Measurements from ENCODE around the gene ABCA13.

ABCA13 gene

DNA sequence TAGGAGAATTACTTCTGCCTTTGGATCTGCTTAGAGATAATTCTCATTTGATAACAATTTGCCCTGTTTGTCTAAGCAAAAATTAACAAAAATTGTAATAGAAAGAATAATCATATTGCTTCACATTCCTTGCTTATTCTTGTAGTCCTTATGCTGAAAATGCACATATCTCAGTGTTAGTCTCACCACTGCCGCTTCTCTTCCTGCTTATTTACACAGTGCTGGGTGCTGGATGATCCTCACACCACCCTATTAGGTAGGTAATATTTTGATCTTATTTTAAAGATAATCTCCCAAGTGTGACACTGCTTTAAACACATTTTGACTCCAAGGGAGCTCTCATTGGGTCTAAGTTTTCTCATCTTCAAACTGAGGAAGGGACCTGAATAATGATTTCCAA lies 46.0 kb downstream of the ABCA13 start:
- no peak overlapping the region for H3K4me3 ChIP-seq (ENCODE audit: low read length)
- H3K9ac ChIP-seq (ENCODE audit: low read length), result no peak overlapping the region
- no peaks in the 10 kb centered on the region for H3K36me3 ChIP-seq (ENCODE audit: control insufficient read depth, insufficient read depth, low read length)

DNA sequence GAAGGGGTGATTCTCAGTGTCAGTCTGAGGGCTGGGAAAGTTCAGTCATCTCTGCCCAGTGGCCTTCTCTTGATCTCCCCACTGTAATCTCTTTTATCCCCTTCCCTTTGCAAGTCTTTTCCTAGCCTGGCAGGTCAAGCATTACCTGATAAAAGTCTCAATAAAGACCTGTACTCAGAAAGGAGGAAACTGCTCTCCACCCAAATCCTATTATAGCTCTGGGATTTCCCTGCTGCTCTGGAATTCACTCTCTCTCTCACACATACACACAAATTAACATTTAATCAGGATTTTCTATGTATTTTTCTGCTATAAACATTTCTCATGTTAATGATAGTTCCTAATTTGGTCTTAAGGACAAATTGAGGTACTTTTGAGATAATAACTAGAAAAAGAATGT lies 46.5 kb downstream of the ABCA13 start:
- no peak overlapping the region for H3K4me3 ChIP-seq (ENCODE audit: low read length)
- H3K4me1 ChIP-seq (ENCODE audit: control insufficient read depth, insufficient read depth, low read length), result no peaks in the 10 kb centered on the region
- no peaks in the 10 kb centered on the region for H3K27me3 ChIP-seq (ENCODE audit: control insufficient read depth, insufficient read depth, low read length)
- H3K9ac ChIP-seq (ENCODE audit: low read length), result no peak overlapping the region
- H3K27ac ChIP-seq (ENCODE audit: low read depth, low read length), result no peak overlapping the region
- no peaks in the 10 kb centered on the region for H3K36me3 ChIP-seq (ENCODE audit: control insufficient read depth, insufficient read depth, low read length)

More for the DNA sequence above, 46.0 kb downstream of the ABCA13 start:
- Histone ChIP-seq H3K4me1 (ENCODE audit: control insufficient read depth, insufficient read depth, low read length) (no peaks in the 10 kb centered on the region), H3K27me3 (ENCODE audit: control insufficient read depth, insufficient read depth, low read length) (no peaks in the 10 kb centered on the region), H3K27ac (ENCODE audit: low read depth, low read length) (no peak overlapping the region)

DNA sequence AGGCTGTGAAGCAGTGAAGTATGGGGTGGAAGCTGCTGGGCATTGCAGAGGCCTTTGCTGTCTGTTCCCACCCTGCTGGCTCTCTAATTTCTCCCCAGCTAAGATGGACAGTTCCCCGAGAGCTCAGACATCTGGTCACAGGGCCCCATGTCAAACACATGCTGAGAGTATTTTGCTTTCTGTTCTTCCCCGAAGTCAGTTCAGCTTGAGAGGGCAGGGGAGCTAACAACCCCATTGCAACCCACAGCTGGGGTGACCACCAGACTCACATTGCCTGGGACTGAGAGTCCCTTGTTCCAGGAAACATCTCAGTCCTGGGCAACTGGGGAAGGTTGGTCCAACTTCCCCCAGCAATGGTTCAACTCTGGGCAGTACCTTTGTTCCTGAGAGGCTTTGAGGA lies 52.8 kb downstream of the ABCA13 start:
- Histone ChIP-seq H3K4me1 (ENCODE audit: control insufficient read depth, insufficient read depth, low read length) (no peaks in the 10 kb centered on the region), H3K4me3 (ENCODE audit: low read length) (no peak overlapping the region), H3K27me3 (ENCODE audit: control insufficient read depth, insufficient read depth, low read length) (no peaks in the 10 kb centered on the region), H3K27ac (ENCODE audit: low read depth, low read length) (no peak overlapping the region), H3K36me3 (ENCODE audit: control insufficient read depth, insufficient read depth, low read length) (no peaks in the 10 kb centered on the region), H3K9ac (ENCODE audit: low read length) (no peak overlapping the region)

DNA sequence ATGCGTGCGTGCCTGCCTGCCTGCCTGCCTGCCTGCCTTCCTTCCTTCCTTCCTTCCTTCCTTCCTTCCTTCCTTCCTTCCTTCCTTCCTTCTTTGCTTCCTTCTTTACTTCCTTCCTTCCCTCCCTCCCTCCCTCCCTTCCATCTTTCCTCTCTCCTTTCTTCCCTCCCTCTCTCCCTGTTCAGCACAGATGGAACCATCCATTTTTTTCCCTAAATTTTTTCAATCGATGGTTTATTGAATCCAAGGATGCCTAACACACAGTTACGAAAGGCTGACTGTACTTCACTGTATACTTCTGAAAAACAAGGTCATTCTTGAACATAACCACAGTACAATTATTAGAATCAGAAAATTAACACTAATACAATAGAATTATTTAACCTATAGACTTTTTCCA lies 53.8 kb downstream of the ABCA13 start:
- Histone ChIP-seq H3K9ac (ENCODE audit: low read length) (no peak overlapping the region), H3K4me1 (ENCODE audit: control insufficient read depth, insufficient read depth, low read length) (no peaks in the 10 kb centered on the region), H3K27ac (ENCODE audit: low read depth, low read length) (no peak overlapping the region), H3K27me3 (ENCODE audit: control insufficient read depth, insufficient read depth, low read length) (no peaks in the 10 kb centered on the region), H3K4me3 (ENCODE audit: low read length) (no peak overlapping the region), H3K36me3 (ENCODE audit: control insufficient read depth, insufficient read depth, low read length) (no peaks in the 10 kb centered on the region)

DNA sequence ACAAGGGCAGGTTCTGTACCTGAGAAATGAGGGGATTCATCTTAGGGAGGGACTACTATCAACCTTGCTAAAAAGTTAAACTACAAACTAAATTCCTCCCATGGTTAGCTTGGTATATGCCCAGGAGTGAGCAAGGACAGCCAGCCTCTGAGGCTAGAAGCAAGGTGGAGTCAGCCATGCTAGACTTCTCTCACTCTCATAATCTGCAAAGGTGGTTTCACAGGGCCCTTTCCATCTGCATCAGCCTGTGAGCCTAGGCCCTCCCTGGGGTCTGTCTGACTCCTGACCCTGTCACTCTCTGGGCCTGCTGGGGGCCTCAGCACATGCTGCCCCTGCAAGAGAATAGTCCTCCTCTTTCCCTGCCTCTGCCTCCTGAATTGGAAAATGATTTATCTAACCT lies 66.1 kb downstream of the ABCA13 start:
- Histone ChIP-seq H3K9ac (ENCODE audit: low read length) (no peak overlapping the region), H3K4me3 (ENCODE audit: low read length) (no peak overlapping the region), H3K4me1 (ENCODE audit: control insufficient read depth, insufficient read depth, low read length) (no peaks in the 10 kb centered on the region), H3K36me3 (ENCODE audit: control insufficient read depth, insufficient read depth, low read length) (no peaks in the 10 kb centered on the region), H3K27me3 (ENCODE audit: control insufficient read depth, insufficient read depth, low read length) (no peaks in the 10 kb centered on the region), H3K27ac (ENCODE audit: low read depth, low read length) (no peak overlapping the region)

DNA sequence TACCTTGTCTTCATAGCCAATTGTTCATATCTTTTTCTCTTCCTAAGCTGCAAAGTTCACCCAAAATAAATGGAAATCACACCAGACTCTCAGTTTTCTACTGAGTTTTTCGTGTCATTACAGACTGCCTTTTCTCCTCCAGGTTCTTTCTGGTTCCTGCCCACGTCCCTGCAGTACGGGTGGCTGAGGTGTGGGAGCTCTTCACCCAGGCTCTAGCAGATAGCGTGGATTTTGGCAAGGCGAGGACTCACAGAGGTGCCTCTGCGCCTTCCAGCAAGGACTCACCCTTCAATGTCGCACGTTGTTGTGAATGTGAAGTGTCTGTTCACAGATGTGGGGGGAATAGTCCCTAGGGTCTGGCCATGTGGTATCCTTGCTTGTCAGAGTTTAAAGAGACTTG lies 71.6 kb downstream of the ABCA13 start:
- H3K27me3 ChIP-seq (ENCODE audit: control insufficient read depth, insufficient read depth, low read length), result no peaks in the 10 kb centered on the region
- no peak overlapping the region for H3K9ac ChIP-seq (ENCODE audit: low read length)
- no peak overlapping the region for H3K27ac ChIP-seq (ENCODE audit: low read depth, low read length)
- H3K4me1 ChIP-seq (ENCODE audit: control insufficient read depth, insufficient read depth, low read length), result no peaks in the 10 kb centered on the region
- no peak overlapping the region for H3K4me3 ChIP-seq (ENCODE audit: low read length)
- no peaks in the 10 kb centered on the region for H3K36me3 ChIP-seq (ENCODE audit: control insufficient read depth, insufficient read depth, low read length)

DNA sequence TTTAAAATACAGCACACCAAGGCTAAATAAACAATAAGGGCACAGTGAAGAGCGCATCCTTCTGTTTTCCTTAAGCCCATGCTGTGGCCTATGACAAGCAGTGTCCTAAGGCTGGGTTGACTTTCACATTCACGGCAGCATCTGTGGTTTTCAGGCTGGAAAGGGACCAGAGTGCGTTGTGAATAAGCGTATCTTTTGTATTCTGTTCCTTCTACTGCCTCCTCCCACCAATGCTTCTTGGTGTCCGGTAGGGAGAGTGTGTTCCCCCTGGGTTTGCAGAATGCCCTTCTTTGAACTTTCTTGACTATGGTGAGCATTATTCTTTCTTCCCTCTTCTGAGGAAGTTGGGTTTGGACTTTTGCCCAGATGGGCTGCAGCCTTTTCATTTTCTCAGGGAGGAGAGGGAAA lies 73.6 kb downstream of the ABCA13 start:
- Histone ChIP-seq H3K4me3 (ENCODE audit: low read length) (no peak overlapping the region), H3K9ac (ENCODE audit: low read length) (no peak overlapping the region), H3K27ac (ENCODE audit: low read depth, low read length) (no peak overlapping the region), H3K27me3 (ENCODE audit: control insufficient read depth, insufficient read depth, low read length) (no peaks in the 10 kb centered on the region), H3K4me1 (ENCODE audit: control insufficient read depth, insufficient read depth, low read length) (no peaks in the 10 kb centered on the region), H3K36me3 (ENCODE audit: control insufficient read depth, insufficient read depth, low read length) (no peaks in the 10 kb centered on the region)

DNA sequence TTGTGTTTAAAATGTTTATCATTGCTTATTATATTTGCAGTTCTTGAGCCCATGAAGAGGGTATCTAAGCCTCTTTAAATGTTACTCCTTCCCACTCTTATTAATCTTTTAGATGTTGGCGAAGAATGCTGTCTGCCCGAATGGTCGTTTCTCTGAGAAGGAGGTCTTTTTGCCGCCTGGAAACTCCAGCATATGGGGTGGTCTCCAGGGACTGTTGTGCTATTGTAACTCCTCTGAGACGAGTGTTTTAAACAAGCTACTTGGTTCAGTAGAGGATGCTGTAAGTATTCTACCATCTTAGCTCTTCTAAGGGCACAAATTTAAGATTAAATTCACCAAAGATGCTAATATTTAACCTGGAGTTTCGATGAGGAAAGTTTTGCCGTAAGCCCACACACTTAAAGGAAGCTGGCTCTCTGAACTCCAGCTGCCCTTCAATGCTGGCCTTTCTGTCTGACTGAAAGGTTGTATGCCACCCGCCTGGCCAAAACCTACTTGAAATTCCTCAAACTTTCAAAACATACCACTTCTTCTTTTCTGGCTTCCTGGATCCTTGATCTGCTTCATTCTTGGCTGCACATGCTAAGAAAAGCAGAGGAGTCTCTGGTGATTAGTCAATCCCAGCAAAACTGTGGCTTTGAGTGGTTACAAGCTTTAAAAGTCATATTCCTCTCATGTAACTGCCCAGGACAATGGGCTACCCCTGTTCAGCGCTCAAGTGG lies 74.7 kb downstream of the ABCA13 start:
- no peak overlapping the region for H3K4me3 ChIP-seq (ENCODE audit: low read length)
- no peaks in the 10 kb centered on the region for H3K27me3 ChIP-seq (ENCODE audit: control insufficient read depth, insufficient read depth, low read length)
- no peak overlapping the region for H3K27ac ChIP-seq (ENCODE audit: low read depth, low read length)
- H3K9ac ChIP-seq (ENCODE audit: low read length), result no peak overlapping the region
- H3K36me3 ChIP-seq (ENCODE audit: control insufficient read depth, insufficient read depth, low read length), result no peaks in the 10 kb centered on the region
- no peaks in the 10 kb centered on the region for H3K4me1 ChIP-seq (ENCODE audit: control insufficient read depth, insufficient read depth, low read length)

DNA sequence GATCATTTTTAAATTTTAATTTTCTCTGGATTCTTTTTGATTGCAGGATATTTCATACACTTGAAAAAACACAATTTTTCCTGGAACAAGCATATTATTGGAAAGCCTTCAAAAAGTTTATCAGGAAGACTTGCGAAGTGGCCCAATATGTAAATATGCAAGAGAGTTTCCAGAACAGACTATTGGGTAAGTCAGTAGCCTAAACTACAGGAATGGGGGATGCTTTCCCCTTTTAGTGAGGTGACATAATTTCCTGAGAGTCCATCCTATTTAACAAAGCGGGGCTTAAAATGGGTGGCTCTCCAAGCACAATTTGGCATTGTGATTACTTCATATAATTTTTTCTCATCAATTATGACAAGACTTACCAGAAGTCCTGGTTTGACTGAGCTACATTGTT lies 77.9 kb downstream of the ABCA13 start:
- Histone ChIP-seq H3K27ac (ENCODE audit: low read depth, low read length) (no peak overlapping the region), H3K9ac (ENCODE audit: low read length) (no peak overlapping the region)

DNA sequence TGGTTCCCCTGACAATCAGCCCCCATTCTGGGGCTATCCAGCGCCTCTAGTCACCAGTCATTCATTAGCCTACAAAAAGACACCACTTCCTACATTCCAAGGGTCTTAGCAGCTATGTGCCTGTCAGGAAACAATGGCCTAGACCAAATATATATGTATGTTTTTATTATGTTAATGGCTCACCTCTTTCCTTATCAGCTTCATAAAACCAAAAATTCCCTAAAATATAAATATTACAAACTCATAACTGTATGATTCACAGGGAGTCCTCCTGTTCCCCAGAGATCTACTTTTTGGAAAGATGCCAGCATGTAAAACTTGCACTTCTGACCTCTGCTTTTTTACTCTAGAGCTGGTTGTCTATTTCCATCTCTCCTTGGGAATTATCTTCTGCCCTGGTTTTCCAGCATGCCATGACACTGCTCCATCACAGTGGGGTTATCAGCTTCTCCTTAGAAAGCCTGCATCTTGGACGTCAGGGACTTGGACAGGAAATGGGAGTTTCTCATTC lies 79.2 kb downstream of the ABCA13 start:
- Histone ChIP-seq H3K9ac (ENCODE audit: low read length) (no peak overlapping the region), H3K36me3 (ENCODE audit: control insufficient read depth, insufficient read depth, low read length) (no peaks in the 10 kb centered on the region), H3K4me3 (ENCODE audit: low read length) (no peak overlapping the region), H3K27me3 (ENCODE audit: control insufficient read depth, insufficient read depth, low read length) (no peaks in the 10 kb centered on the region), H3K4me1 (ENCODE audit: control insufficient read depth, insufficient read depth, low read length) (no peaks in the 10 kb centered on the region), H3K27ac (ENCODE audit: low read depth, low read length) (no peak overlapping the region)

More for the DNA sequence above, 77.9 kb downstream of the ABCA13 start:
- Histone ChIP-seq H3K4me1 (ENCODE audit: control insufficient read depth, insufficient read depth, low read length) (no peaks in the 10 kb centered on the region), H3K36me3 (ENCODE audit: control insufficient read depth, insufficient read depth, low read length) (no peaks in the 10 kb centered on the region), H3K27me3 (ENCODE audit: control insufficient read depth, insufficient read depth, low read length) (no peaks in the 10 kb centered on the region), H3K4me3 (ENCODE audit: low read length) (no peak overlapping the region)

DNA sequence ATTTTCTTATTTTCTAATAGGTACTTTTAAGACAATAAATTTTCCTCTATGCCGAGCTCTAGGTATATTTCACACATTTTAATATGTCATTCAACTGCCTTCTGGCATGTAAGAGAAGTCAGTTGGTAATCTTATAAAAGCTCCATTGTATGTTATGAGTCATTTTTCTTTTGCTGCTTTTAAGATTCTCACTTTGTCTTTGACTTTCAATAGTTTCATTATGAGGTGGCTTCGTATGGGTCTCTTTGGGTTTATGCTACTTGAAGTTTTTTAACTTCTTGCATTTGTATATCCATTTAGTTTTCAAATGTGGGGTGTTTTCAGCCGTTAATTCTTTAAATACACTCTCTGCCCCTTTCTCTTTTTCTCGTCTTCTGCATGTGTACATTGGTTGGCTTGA lies 80.5 kb downstream of the ABCA13 start:
- no peak overlapping the region for H3K27ac ChIP-seq (ENCODE audit: low read depth, low read length)
- no peaks in the 10 kb centered on the region for H3K27me3 ChIP-seq (ENCODE audit: control insufficient read depth, insufficient read depth, low read length)

DNA sequence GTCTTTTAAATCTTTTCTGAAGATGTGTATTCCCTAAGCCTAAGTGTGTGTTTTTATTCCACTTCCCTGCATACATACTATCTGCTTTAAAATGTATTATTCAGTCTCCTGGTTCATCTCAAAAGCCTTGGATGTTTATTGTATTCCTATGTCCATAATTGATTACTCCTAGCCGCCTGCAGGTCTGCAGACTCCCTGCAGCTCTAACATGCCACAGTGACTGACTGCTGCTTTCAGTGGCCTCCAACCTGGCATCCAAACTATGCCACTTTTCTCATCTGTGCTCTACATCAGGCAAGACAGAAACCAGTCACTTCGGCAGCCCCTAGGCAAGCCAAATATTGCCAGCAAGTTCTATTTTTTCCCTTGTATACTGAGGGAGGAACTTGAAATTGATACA lies 81.7 kb downstream of the ABCA13 start:
- no peak overlapping the region for H3K27ac ChIP-seq (ENCODE audit: low read depth, low read length)
- H3K4me3 ChIP-seq (ENCODE audit: low read length), result no peak overlapping the region
- H3K27me3 ChIP-seq (ENCODE audit: control insufficient read depth, insufficient read depth, low read length), result no peaks in the 10 kb centered on the region
- H3K9ac ChIP-seq (ENCODE audit: low read length), result no peak overlapping the region
- no peaks in the 10 kb centered on the region for H3K4me1 ChIP-seq (ENCODE audit: control insufficient read depth, insufficient read depth, low read length)
- H3K36me3 ChIP-seq (ENCODE audit: control insufficient read depth, insufficient read depth, low read length), result no peaks in the 10 kb centered on the region

More for the DNA sequence above, 80.5 kb downstream of the ABCA13 start:
- H3K9ac ChIP-seq (ENCODE audit: low read length), result no peak overlapping the region
- H3K4me3 ChIP-seq (ENCODE audit: low read length), result no peak overlapping the region
- no peaks in the 10 kb centered on the region for H3K36me3 ChIP-seq (ENCODE audit: control insufficient read depth, insufficient read depth, low read length)
- H3K4me1 ChIP-seq (ENCODE audit: control insufficient read depth, insufficient read depth, low read length), result no peaks in the 10 kb centered on the region

DNA sequence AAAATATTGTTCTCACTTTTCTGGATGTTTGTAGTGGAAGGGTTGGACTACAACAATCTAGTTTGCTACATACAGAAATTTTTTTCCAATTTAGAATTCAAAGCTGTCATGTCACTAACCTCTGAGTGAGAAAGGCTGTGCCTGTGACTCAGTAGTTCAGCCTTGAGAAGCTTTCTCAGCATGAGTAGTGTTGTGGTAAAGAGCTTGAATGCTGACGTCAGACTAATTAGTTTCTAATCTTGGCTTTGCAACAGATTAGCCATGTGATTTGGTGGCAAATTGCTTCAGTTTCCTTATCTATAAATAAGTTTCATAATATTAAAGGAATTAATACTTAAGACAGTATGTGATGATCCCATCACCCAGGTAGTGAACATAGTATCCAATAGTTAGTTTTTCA lies 83.8 kb downstream of the ABCA13 start:
- Histone ChIP-seq H3K36me3 (ENCODE audit: control insufficient read depth, insufficient read depth, low read length) (no peaks in the 10 kb centered on the region), H3K9ac (ENCODE audit: low read length) (no peak overlapping the region), H3K27me3 (ENCODE audit: control insufficient read depth, insufficient read depth, low read length) (no peaks in the 10 kb centered on the region), H3K27ac (ENCODE audit: low read depth, low read length) (no peak overlapping the region), H3K4me1 (ENCODE audit: control insufficient read depth, insufficient read depth, low read length) (no peaks in the 10 kb centered on the region), H3K4me3 (ENCODE audit: low read length) (no peak overlapping the region)

Measured in rectal smooth muscle tissue (tissue), 1 donor.